ENCODE data around the gene TAF9B.
"Not testable (repeated sequence)": the region's sequence is repeated elsewhere in the genome, so short reads cannot be mapped to it uniquely, and the experiment has no call there.

The TAF9B gene

GRCh38 chrX:78092296-78092695 lies 47.2 kb downstream of the TAF9B start:
- H4K91ac ChIP-seq (ENCODE audit: low read length), result no peak overlapping the region
- no peak overlapping the region for H3K4me2 ChIP-seq (ENCODE audit: low read length, poor library complexity, severe bottlenecking)
- no peak overlapping the region for H2AK5ac ChIP-seq (ENCODE audit: low read length, severe bottlenecking)
- H3K27ac ChIP-seq (ENCODE audit: low read length, poor library complexity, severe bottlenecking), result no peak overlapping the region
- no peak overlapping the region for H2AFZ ChIP-seq (ENCODE audit: low read depth, low read length)
- no peak overlapping the region for H3K4me3 ChIP-seq (ENCODE audit: insufficient read depth in 1 of 2, low read depth in 1 of 2, low read length in 2 of 2)
- no peak overlapping the region for H3K4ac ChIP-seq (ENCODE audit: low read depth in 1 of 2, low read length in 2 of 2)
- H3K79me1 ChIP-seq (replicated peaks; ENCODE audit: low read length, poor library complexity, severe bottlenecking), result no peaks in the 10 kb centered on the region
- H4K8ac ChIP-seq (ENCODE audit: low read length), result peak overlapping the region; percentile 23
- H3K27me3 ChIP-seq (ENCODE audit: control insufficient read depth in 1 of 2, insufficient read depth in 1 of 2, low read length in 2 of 2), result peaks cover 0 to 6% of the 10 kb centered on the region in 2 experiments
- no peaks in the 10 kb centered on the region for H3K36me3 ChIP-seq (ENCODE audit: control insufficient read depth in 1 of 2, insufficient read depth in 2 of 2, low read depth in 1 of 2, low read length in 2 of 2)
- DNase-seq, result peak; percentile 71
- H3K4me1 ChIP-seq (ENCODE audit: control insufficient read depth, insufficient read depth, low read depth, low read length), result no peaks in the 10 kb centered on the region
- H3K18ac ChIP-seq (ENCODE audit: low read depth in 1 of 2, low read length in 2 of 2), result peak overlapping the region in 1 of 2 experiments; percentile 46
- H3K9ac ChIP-seq (ENCODE audit: low read length), result peak overlapping the region; percentile 36
- peak overlapping the region in 1 of 2 experiments; percentile 40 for H2BK12ac ChIP-seq (ENCODE audit: low read length in 2 of 2)
- no peak overlapping the region for H2BK120ac ChIP-seq (ENCODE audit: low read depth, low read length)
- peaks cover 4% of the 10 kb centered on the region for H3K9me3 ChIP-seq (ENCODE audit: control insufficient read depth, low read length)
- no peak overlapping the region for H3K14ac ChIP-seq (ENCODE audit: low read length in 2 of 2)
- H3K23ac ChIP-seq (ENCODE audit: low read length in 2 of 2), result no peak overlapping the region
- no peak overlapping the region for H2BK5ac ChIP-seq (ENCODE audit: low read depth, low read length, poor library complexity, severe bottlenecking)
- H2BK15ac ChIP-seq (ENCODE audit: low read depth, poor library complexity, severe bottlenecking), result peak overlapping the region; percentile 48
- WGBS, result 5% methylated on average over 2 of the region's 2 CpGs

GRCh38 chrX:78081413-78081812 lies 58.0 kb downstream of the TAF9B start:
- not testable (repeated sequence) for H3K4me3 ChIP-seq (ENCODE audit: insufficient read depth in 1 of 2, low read depth in 1 of 2, low read length in 2 of 2)

More at GRCh38 chrX:78081413-78081812, 58.0 kb downstream of the TAF9B start:
- not testable (repeated sequence) for H3K79me1 ChIP-seq (replicated peaks; ENCODE audit: low read length, poor library complexity, severe bottlenecking); H3K9me3 ChIP-seq (ENCODE audit: control insufficient read depth, low read length); H2BK120ac ChIP-seq (ENCODE audit: low read depth, low read length); H3K18ac ChIP-seq (ENCODE audit: low read depth in 1 of 2, low read length in 2 of 2); H3K4me2 ChIP-seq (ENCODE audit: low read length, poor library complexity, severe bottlenecking); H2BK5ac ChIP-seq (ENCODE audit: low read depth, low read length, poor library complexity, severe bottlenecking); H2AK5ac ChIP-seq (ENCODE audit: low read length, severe bottlenecking); H3K4ac ChIP-seq (ENCODE audit: low read depth in 1 of 2, low read length in 2 of 2); H2AFZ ChIP-seq (ENCODE audit: low read depth, low read length); DNase-seq; H4K8ac ChIP-seq (ENCODE audit: low read length); H2BK12ac ChIP-seq (ENCODE audit: low read length in 2 of 2); H3K9ac ChIP-seq (ENCODE audit: low read length); H3K27ac ChIP-seq (ENCODE audit: low read length, poor library complexity, severe bottlenecking); H3K36me3 ChIP-seq (ENCODE audit: control insufficient read depth in 1 of 2, insufficient read depth in 2 of 2, low read depth in 1 of 2, low read length in 2 of 2); H2BK15ac ChIP-seq (ENCODE audit: low read depth, poor library complexity, severe bottlenecking); H4K91ac ChIP-seq (ENCODE audit: low read length); H3K4me1 ChIP-seq (ENCODE audit: control insufficient read depth, insufficient read depth, low read depth, low read length); H3K14ac ChIP-seq (ENCODE audit: low read length in 2 of 2); H3K27me3 ChIP-seq (ENCODE audit: control insufficient read depth in 1 of 2, insufficient read depth in 1 of 2, low read length in 2 of 2); H3K23ac ChIP-seq (ENCODE audit: low read length in 2 of 2)
- WGBS, result no CpG with 5 or more reads among the region's 6 CpGs

Data from mesenchymal stem cell (in vitro differentiated cells and primary cell).